NCI-H146 treated with DMSO at 0.1 percent for 48 hours (cell line): ENCODE data around the gene RPL13.
"Not testable (repeated sequence)": the region's sequence is repeated elsewhere in the genome, so short reads cannot be mapped to it uniquely, and the experiment has no call there.

Experiments
- DNase-seq: peaks from one replicate; lab custom pipeline; 2025; ENCODE audit not compliant: unreplicated experiment; lab: John Stamatoyannopoulos, UW

Gene RPL13

GRCh38 chr16:89576153-89577054, 15.9 kb downstream of the RPL13 start:
- DNase-seq: no peak

GRCh38 chr16:89577055-89577759, 16.7 kb downstream of the RPL13 start:
- DNase-seq: no peak

GRCh38 chr16:89579351-89579750, 18.9 kb downstream of the RPL13 start:
- no peak for DNase-seq

- DNase-seq: no peak
Measured at GRCh38 chr16:89581045-89581695, 20.7 kb downstream of the RPL13 start.

- no peak for DNase-seq
Measured at GRCh38 chr16:89581861-89582563, 21.5 kb downstream of the RPL13 start.

GRCh38 chr16:89582614-89583196, 22.2 kb downstream of the RPL13 start:
- DNase-seq: no peak

GRCh38 chr16:89583197-89583894, 22.9 kb downstream of the RPL13 start:
- DNase-seq: no peak

GRCh38 chr16:89583895-89584644, 23.6 kb downstream of the RPL13 start:
- DNase-seq: no peak

GRCh38 chr16:89584768-89585549, 24.5 kb downstream of the RPL13 start:
- DNase-seq: no peak

GRCh38 chr16:89586218-89586617, 25.7 kb downstream of the RPL13 start:
- no peak for DNase-seq

- no peak for DNase-seq
Measured at GRCh38 chr16:89586853-89587252, 26.4 kb downstream of the RPL13 start.

- not testable (repeated sequence) for DNase-seq
Measured at GRCh38 chr16:89587676-89588075, 27.2 kb downstream of the RPL13 start.

- no peak for DNase-seq
Measured at GRCh38 chr16:89588413-89589109, 28.1 kb downstream of the RPL13 start.

- no peak for DNase-seq
Measured at GRCh38 chr16:89589241-89589926, 28.9 kb downstream of the RPL13 start.

GRCh38 chr16:89593841-89594240, 33.4 kb downstream of the RPL13 start:
- no peak for DNase-seq

- no peak for DNase-seq
Measured at GRCh38 chr16:89595330-89596060, 35.0 kb downstream of the RPL13 start.
